Lower leg skin (tissue), 4 donors: ENCODE data around the gene RGS7. TPM values are rescaled to one million over a fixed set of nuclear protein-coding genes. Genes with fewer than 3 reads are reported as not detected.

Source experiments
- DNase-seq, 2 donors: peaks; one replicate each; pipeline ENCODE4 v3.0.0-alpha.2; 2019; ENCODE audit warnings: low spot score in 2 of 2
- H3K4me3 ChIP-seq: fragments of 200-600 bp; sonication (generic); 2 replicates; pipeline ENCODE4 v1.5.1; 2017; ENCODE audit warnings: mild to moderate bottlenecking, low read depth; ENCODE audit not compliant: poor library complexity, severe bottlenecking
- CTCF ChIP-seq, 3 donors: fragments of 450-650 bp; IDR thresholded peaks; one replicate each; pipeline ENCODE4 v1.5.1; 2016; ENCODE audit warnings: antibody characterized with exemption in 3 of 3, mild to moderate bottlenecking in 3 of 3, moderate library complexity in 2 of 3
- POLR2A ChIP-seq, 2 donors: fragments of 450-650 bp; IDR thresholded peaks; one replicate each; pipeline ENCODE4 v1.6.1; 2016 to 2017; ENCODE audit warnings: antibody characterized with exemption in 2 of 2, mild to moderate bottlenecking in 1 of 2, moderate library complexity in 1 of 2
- WGBS, 2 donors: methylation state at CpG; one replicate each; pipeline ENCODE4 v1.1.5; 2018; 5-methylcytosine and 5-hydroxymethylcytosine counted together
- intact Hi-C: fragments of 100-400 bp; cut with DNase I; formaldehyde crosslinking; loops from one replicate; pipeline ENCODE4 v1.15.0; 2023; ENCODE audit warnings: low total_unique reads
- total RNA-seq, 4 donors: library from RNA; depleted of rRNA; stranded (reverse); fragments of >200 nt; gene quantifications; one replicate each; pipeline ENCODE4 v1.1.0, GENCODE V29; 2016

RGS7 gene
- total RNA-seq, 4 donors from 2014 or later: not detected

- H3K4me3 ChIP-seq: no peak overlapping the region
- WGBS, 2 donors: 59 to 65% methylated on average over 3 of the region's 3 CpGs
- no peak for DNase-seq
- intact Hi-C loops: no loop called here
- no peak for TF ChIP-seq POLR2A (IDR thresholded peaks at IDR 0.05)
- no peak for TF ChIP-seq CTCF (IDR thresholded peaks at IDR 0.05)
Observed at GRCh38 chr1:241130881-241131280, 226.1 kb downstream of the RGS7 start.

GRCh38 chr1:241129207-241129960 lies 227.6 kb downstream of the RGS7 start:
- TF ChIP-seq CTCF (IDR thresholded peaks at IDR 0.05) (no peak), POLR2A (IDR thresholded peaks at IDR 0.05) (no peak)
- DNase-seq: no peak
- H3K4me3 ChIP-seq: no peak overlapping the region
- 46 to 54% methylated on average over 11 of the region's 11 CpGs for WGBS, 2 donors
- intact Hi-C loops: no loop called here

GRCh38 chr1:241125286-241125685 lies 231.7 kb downstream of the RGS7 start:
- no peak overlapping the region for H3K4me3 ChIP-seq
- no peak for DNase-seq
- TF ChIP-seq CTCF (IDR thresholded peaks at IDR 0.05): no peak
- TF ChIP-seq POLR2A (IDR thresholded peaks at IDR 0.05): no peak
- intact Hi-C loops: no loop called here
- 79 to 82% methylated on average over 2 of the region's 2 CpGs for WGBS, 2 donors

GRCh38 chr1:241118049-241118448 lies 239.0 kb downstream of the RGS7 start:
- TF ChIP-seq POLR2A (IDR thresholded peaks at IDR 0.05) (no peak), CTCF (IDR thresholded peaks at IDR 0.05) (no peak)
- DNase-seq: no peak
- no peak overlapping the region for H3K4me3 ChIP-seq
- 86 to 91% methylated on average over 3 of the region's 3 CpGs for WGBS, 2 donors
- intact Hi-C loops: no loop called here

- intact Hi-C loops: no loop called here
- TF ChIP-seq POLR2A (IDR thresholded peaks at IDR 0.05) (no peak), CTCF (IDR thresholded peaks at IDR 0.05) (no peak)
- no peak overlapping the region for H3K4me3 ChIP-seq
- 72 to 82% methylated on average over 5 of the region's 5 CpGs for WGBS, 2 donors
- no peak for DNase-seq
Observed at GRCh38 chr1:241115784-241116183, 241.2 kb downstream of the RGS7 start.
